HepG2 (cell line): ENCODE measurements around the gene PIANP. TPM values are rescaled to one million over a fixed set of nuclear protein-coding genes. Genes with fewer than 3 reads are reported as not detected.

Experiments used
- AHR ChIP-seq: IDR thresholded peaks from 2 replicates; pipeline ENCODE4 v1.6.1; 2018; ENCODE audit warnings: missing genetic modification reagents, missing compliant biosample characterization
- CHCHD3 ChIP-seq: sonication (generic); formaldehyde crosslinking; IDR thresholded peaks from 2 replicates; pipeline ENCODE4 v1.8.0; 2022; ENCODE audit warnings: mild to moderate bottlenecking, missing genetic modification reagents, moderate library complexity
- DPF2 ChIP-seq: sonication (generic); formaldehyde crosslinking; IDR thresholded peaks from 2 replicates; pipeline ENCODE4 v1.4.0; 2020; ENCODE audit warnings: mild to moderate bottlenecking, low read depth, missing genetic modification reagents, borderline replicate concordance
- EED ChIP-seq: sonication (generic); formaldehyde crosslinking; IDR thresholded peaks from 2 replicates; pipeline ENCODE4 v1.5.0; 2020; ENCODE audit warnings: mild to moderate bottlenecking, missing genetic modification reagents
- HMG20B ChIP-seq: conservative IDR thresholded peaks from 2 replicates; pipeline ENCODE4 v1.6.1; 2016; ENCODE audit warnings: missing genetic modification reagents, missing compliant biosample characterization
- HOXD1 ChIP-seq: sonication (generic); formaldehyde crosslinking; IDR thresholded peaks from 2 replicates; pipeline ENCODE4 v1.5.0; 2020; ENCODE audit warnings: missing genetic modification reagents
- KDM3A ChIP-seq: IDR thresholded peaks from 2 replicates; pipeline ENCODE4 v1.6.1; 2018; ENCODE audit warnings: low read depth, missing compliant biosample characterization
- NAIF1 ChIP-seq: sonication (generic); formaldehyde crosslinking; IDR thresholded peaks from 2 replicates; pipeline ENCODE4 v1.5.0; 2020; ENCODE audit warnings: mild to moderate bottlenecking, missing genetic modification reagents, borderline replicate concordance
- NCOA1 ChIP-seq: sonication (generic); formaldehyde crosslinking; IDR thresholded peaks from 2 replicates; pipeline ENCODE4 v1.9.0; 2021; ENCODE audit warnings: missing genetic modification reagents
- NFIC ChIP-seq: IDR thresholded peaks from 2 replicates; pipeline ENCODE4 v1.6.1; 2012; ENCODE audit warnings: mild to moderate bottlenecking, low read length, inconsistent platforms
- PHB2 ChIP-seq: fragments of 450-650 bp; IDR thresholded peaks from 2 replicates; pipeline ENCODE4 v1.6.1; 2018; ENCODE audit not compliant: partially characterized antibody
- PRMT3 ChIP-seq: sonication (generic); formaldehyde crosslinking; IDR thresholded peaks from 2 replicates; pipeline ENCODE4 v1.8.1; 2022; ENCODE audit warnings: low read depth, mild to moderate bottlenecking, moderate library complexity, missing genetic modification reagents, borderline replicate concordance
- SMARCC2 ChIP-seq: fragments of 450-650 bp; IDR thresholded peaks from 2 replicates; pipeline ENCODE4 v1.6.1; 2017; ENCODE audit warnings: antibody characterized with exemption, mild to moderate bottlenecking
- SOX5 ChIP-seq: IDR thresholded peaks from 2 replicates; pipeline ENCODE4 v1.6.1; 2016; ENCODE audit warnings: borderline replicate concordance
- ZFP36 ChIP-seq: fragments of 150-350 bp; IDR thresholded peaks from 2 replicates; pipeline ENCODE4 v1.6.1; 2018; ENCODE audit warnings: borderline replicate concordance, low read length, low read depth; ENCODE audit not compliant: partially characterized antibody
- ZKSCAN8 ChIP-seq: IDR thresholded peaks from 2 replicates; pipeline ENCODE4 v1.6.1; 2016; ENCODE audit warnings: borderline replicate concordance, missing genetic modification reagents, missing compliant biosample characterization
- ZNF543 ChIP-seq: sonication (generic); formaldehyde crosslinking; IDR thresholded peaks from 2 replicates; pipeline ENCODE4 v1.4.0; 2020; ENCODE audit warnings: mild to moderate bottlenecking, missing genetic modification reagents
- ZNF563 ChIP-seq: sonication (generic); formaldehyde crosslinking; IDR thresholded peaks from 2 replicates; pipeline ENCODE4 v1.8.0; 2022; ENCODE audit warnings: mild to moderate bottlenecking, moderate library complexity, missing genetic modification reagents
- ZNF670 ChIP-seq: sonication (generic); formaldehyde crosslinking; IDR thresholded peaks from 2 replicates; pipeline ENCODE4 v1.8.0; 2022; ENCODE audit warnings: mild to moderate bottlenecking, missing genetic modification reagents, borderline replicate concordance
- ZSCAN29 ChIP-seq: sonication (generic); formaldehyde crosslinking; conservative IDR thresholded peaks from 2 replicates; pipeline ENCODE4 v1.4.0; 2020; ENCODE audit warnings: mild to moderate bottlenecking, missing genetic modification reagents
- polyA plus RNA-seq, 8 experiments: library from polyadenylated mRNA; depleted of rRNA in 3 of 8; stranded (reverse) in 7 of 8; unstranded in 1 of 8; fragments of >200 nt; fragmentation: Illumina TruSeq in 4 of 8; extraction: Trizol in 4 of 8; gene quantifications; 2 replicates each; pipeline versions ENCODE4 v1.2.1 to v1.2.3, GENCODE V29; 2011 to 2016; ENCODE audit warnings: low read depth in 4 of 8, missing spikeins in 1 of 8, mixed read lengths in 1 of 8; ENCODE audit not compliant: insufficient read depth in 1 of 8
- total RNA-seq, 5 experiments: library from RNA; depleted of rRNA; stranded (reverse); fragments of >200 nt; fragmentation: Illumina TruSeq; extraction: Trizol; gene quantifications; 2 replicates each; pipeline ENCODE4 v1.2.3, GENCODE V29; 2016; ENCODE audit warnings: low read depth in 1 of 5
- TF ChIP-seq, protein P1 (sequence below): sonication (generic); formaldehyde crosslinking; IDR thresholded peaks from 2 replicates; pipeline ENCODE4 v1.4.0; 2020; ENCODE audit warnings: missing genetic modification reagents, borderline replicate concordance
- TF ChIP-seq, protein P2 (sequence below): sonication (generic); formaldehyde crosslinking; IDR thresholded peaks from 2 replicates; pipeline ENCODE4 v1.5.1; 2020; ENCODE audit warnings: mild to moderate bottlenecking, missing genetic modification reagents, borderline replicate concordance
- TF ChIP-seq, protein P3 (sequence below): IDR thresholded peaks from 2 replicates; pipeline ENCODE4 v1.6.1; 2016; ENCODE audit warnings: mild to moderate bottlenecking, missing biosample characterization, missing genetic modification reagents
- TF ChIP-seq, protein P4 (sequence below): sonication (generic); formaldehyde crosslinking; IDR thresholded peaks from 2 replicates; pipeline ENCODE4 v1.4.0; 2020; ENCODE audit warnings: missing genetic modification reagents

Gene PIANP
- total and polyA plus RNA-seq, 2 of the 13 experiments (the other 11 are each of a cell fraction or from before 2014, with no cell fraction given) = not detected

DNA sequence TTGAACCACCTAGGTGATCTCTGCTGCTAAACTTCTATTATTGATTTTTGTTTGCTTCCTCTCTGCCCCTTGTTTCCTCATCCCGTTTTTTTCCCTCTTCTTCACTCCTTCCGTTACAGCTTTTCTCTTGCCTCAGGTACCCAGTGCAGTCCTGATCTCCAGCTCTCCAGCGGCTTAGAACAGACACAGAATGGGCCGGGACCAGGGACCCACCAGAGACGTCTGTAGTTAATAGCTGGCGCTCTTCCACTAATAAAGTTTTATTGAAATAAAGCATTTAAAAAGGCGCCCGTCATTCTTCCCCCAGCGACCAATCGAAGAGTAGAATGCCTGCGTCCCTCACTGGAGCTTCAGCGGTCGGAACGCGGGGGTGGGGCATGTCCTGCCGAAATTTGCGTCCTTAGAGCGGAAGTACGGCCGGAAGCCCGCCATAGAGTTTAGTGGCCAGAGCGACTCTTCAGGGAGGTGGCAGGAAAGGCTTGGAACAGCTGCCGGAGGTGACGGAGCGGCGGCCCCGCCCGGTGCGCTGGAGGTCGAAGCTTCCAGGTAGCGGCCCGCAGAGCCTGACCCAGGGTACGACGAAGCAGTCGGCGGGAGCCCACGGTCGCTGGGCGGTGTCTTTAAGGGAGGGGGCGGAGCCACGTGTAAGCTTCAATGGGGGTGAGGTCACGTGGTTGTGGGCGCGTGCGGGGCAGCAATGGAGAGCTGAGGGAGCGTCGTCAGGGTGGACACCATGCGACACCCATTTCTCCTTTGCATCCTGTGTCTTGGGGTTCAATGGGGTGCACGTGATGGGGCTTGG, 23.2 kb upstream of the PIANP start, which contains the start of gene COPS7A (continued):
- TF ChIP-seq, protein P1, sequence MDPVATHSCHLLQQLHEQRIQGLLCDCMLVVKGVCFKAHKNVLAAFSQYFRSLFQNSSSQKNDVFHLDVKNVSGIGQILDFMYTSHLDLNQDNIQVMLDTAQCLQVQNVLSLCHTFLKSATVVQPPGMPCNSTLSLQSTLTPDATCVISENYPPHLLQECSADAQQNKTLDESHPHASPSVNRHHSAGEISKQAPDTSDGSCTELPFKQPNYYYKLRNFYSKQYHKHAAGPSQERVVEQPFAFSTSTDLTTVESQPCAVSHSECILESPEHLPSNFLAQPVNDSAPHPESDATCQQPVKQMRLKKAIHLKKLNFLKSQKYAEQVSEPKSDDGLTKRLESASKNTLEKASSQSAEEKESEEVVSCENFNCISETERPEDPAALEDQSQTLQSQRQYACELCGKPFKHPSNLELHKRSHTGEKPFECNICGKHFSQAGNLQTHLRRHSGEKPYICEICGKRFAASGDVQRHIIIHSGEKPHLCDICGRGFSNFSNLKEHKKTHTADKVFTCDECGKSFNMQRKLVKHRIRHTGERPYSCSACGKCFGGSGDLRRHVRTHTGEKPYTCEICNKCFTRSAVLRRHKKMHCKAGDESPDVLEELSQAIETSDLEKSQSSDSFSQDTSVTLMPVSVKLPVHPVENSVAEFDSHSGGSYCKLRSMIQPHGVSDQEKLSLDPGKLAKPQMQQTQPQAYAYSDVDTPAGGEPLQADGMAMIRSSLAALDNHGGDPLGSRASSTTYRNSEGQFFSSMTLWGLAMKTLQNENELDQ (CRISPR knock-in tag) = 0 out of 2 replicates have a peak, but pooled peaks have one; percentile 30
- TF ChIP-seq ZNF563 (CRISPR knock-in tag) = peak; percentile 95; the same call in 1 of the 2 replicates
- TF ChIP-seq, protein P2, sequence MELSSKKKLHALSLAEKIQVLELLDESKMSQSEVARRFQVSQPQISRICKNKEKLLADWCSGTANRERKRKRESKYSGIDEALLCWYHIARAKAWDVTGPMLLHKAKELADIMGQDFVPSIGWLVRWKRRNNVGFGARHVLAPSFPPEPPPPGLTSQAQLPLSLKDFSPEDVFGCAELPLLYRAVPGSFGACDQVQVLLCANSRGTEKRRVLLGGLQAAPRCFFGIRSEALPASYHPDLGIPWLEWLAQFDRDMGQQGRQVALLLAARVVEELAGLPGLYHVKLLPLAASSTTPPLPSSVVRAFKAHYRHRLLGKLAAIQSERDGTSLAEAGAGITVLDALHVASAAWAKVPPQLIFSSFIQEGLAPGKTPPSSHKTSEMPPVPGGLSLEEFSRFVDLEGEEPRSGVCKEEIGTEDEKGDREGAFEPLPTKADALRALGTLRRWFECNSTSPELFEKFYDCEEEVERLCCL = no peak
- no peak; the same call in 1 of the 2 replicates for TF ChIP-seq HMG20B (CRISPR knock-in tag)
- TF ChIP-seq NAIF1 (CRISPR knock-in tag) = peak; percentile 96
- TF ChIP-seq NFIC = peak; percentile 33; the same call in 1 of the 2 replicates
- no peak for TF ChIP-seq ZSCAN29
- TF ChIP-seq, protein P3, sequence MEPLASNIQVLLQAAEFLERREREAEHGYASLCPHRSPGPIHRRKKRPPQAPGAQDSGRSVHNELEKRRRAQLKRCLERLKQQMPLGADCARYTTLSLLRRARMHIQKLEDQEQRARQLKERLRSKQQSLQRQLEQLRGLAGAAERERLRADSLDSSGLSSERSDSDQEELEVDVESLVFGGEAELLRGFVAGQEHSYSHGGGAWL = peak; percentile 92
- peak; percentile 79 for TF ChIP-seq HOXD1 (CRISPR knock-in tag)
- peak; percentile 85; the same call in 1 of the 2 replicates for TF ChIP-seq KDM3A (CRISPR knock-in tag)
- TF ChIP-seq PRMT3 (CRISPR knock-in tag) = 0 out of 2 replicates have a peak, but pooled peaks have one; percentile 57
- peak; percentile 92; the same call in 1 of the 2 replicates for TF ChIP-seq CHCHD3
- no peak for TF ChIP-seq NCOA1 (CRISPR knock-in tag)
- TF ChIP-seq ZKSCAN8 (CRISPR knock-in tag) = 0 out of 2 replicates have a peak, but pooled peaks have one; percentile 8
- TF ChIP-seq AHR (CRISPR knock-in tag) = 0 out of 2 replicates have a peak, but pooled peaks have one; percentile 68
- peak; percentile 58 for TF ChIP-seq SOX5 (CRISPR knock-in tag)
- TF ChIP-seq ZNF670 (CRISPR knock-in tag) = no peak; the same call in 1 of the 2 replicates
- TF ChIP-seq, protein P4, sequence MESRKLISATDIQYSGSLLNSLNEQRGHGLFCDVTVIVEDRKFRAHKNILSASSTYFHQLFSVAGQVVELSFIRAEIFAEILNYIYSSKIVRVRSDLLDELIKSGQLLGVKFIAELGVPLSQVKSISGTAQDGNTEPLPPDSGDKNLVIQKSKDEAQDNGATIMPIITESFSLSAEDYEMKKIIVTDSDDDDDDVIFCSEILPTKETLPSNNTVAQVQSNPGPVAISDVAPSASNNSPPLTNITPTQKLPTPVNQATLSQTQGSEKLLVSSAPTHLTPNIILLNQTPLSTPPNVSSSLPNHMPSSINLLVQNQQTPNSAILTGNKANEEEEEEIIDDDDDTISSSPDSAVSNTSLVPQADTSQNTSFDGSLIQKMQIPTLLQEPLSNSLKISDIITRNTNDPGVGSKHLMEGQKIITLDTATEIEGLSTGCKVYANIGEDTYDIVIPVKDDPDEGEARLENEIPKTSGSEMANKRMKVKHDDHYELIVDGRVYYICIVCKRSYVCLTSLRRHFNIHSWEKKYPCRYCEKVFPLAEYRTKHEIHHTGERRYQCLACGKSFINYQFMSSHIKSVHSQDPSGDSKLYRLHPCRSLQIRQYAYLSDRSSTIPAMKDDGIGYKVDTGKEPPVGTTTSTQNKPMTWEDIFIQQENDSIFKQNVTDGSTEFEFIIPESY (CRISPR knock-in tag) = no peak
- TF ChIP-seq EED (CRISPR knock-in tag) = no peak; the same call in 1 of the 2 replicates
- TF ChIP-seq ZNF543 = peak; percentile 71; the same call in 1 of the 2 replicates
- no peak for TF ChIP-seq SMARCC2
- no peak for TF ChIP-seq ZFP36
- TF ChIP-seq DPF2 (CRISPR knock-in tag) = no peak
- no peak for TF ChIP-seq PHB2
